Activated effector memory CD4-positive, alpha-beta T cell treated with anti-CD3 and anti-CD28 coated beads, Interleukin-2, amount 50 U/mL, for 16 hours (primary cell): ENCODE measurements around the gene UBE2R2.
"Not testable (repeated sequence)": the region's sequence is repeated elsewhere in the genome, so short reads cannot be mapped to it uniquely, and the experiment has no call there.

ENCODE experiments used
- DNase-seq: peaks from one replicate; pipeline ENCODE4 v3.0.0-alpha.2; 2020

UBE2R2 gene

DNA sequence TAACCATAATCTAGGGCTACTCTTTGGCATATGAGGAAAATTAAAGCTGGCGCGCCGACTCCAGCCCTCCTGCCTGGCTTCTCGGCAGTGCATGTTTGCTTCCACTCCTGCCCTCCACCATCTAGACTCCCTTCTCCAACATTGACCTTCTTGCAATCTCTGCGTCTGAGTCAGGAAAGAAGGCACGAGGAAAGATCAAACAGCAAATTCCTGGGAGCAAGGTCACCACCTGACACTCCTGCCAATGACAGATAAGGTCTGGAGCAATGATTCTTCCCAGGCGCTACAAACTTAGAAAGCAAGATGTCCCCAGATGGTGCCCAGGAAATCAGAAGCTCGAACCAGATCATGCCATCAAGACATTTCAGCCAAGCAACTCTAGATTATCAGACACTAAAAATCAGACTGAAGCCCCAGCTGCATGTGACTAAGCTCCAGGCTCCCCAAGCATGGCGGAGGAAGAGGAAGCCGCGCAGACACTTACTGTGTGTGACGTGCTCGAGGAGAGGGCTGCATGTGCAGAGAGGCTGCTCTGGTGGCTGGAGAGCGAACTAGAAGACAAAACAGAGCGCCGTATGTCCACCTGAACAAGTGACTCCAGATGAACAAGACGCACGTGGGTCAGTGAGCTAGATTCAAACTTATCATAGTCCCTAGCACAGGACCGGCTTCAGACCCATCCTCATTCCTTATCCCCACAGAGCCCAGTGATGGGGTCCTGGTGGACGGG, 115.3 kb downstream of the UBE2R2 start:
- no peak for DNase-seq

DNA sequence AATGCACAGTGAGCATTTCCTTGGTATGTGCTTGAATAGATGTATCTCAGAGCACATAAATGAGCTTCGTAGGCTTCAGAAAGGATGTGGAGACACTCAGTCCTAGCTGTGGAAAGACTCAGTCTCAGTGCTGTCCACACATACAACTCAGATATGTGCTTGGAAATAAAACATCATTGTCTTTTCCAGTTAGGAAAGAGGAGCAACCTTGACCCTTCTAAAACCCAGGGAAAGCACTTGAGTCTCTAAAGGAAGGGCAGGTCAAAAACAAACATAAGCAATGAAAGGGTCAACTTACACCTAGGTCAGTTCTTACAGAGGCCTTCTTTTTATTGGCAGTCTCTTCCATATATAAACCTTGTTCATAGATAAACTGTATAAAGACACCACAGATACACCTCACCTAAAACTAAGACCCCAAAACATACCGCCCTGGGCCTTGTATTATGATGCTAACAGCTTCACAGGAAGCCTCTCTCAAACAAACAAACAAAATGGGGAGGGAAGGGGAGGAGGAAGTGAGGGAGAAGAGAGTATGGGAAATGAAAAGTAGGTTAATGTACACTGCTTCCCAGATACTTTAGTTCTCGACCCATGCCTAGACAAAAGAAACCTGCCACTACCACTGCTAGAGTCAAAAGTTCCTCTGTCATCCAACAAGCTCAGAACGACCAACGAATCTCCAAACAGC, 117.4 kb downstream of the UBE2R2 start:
- no peak for DNase-seq

DNA sequence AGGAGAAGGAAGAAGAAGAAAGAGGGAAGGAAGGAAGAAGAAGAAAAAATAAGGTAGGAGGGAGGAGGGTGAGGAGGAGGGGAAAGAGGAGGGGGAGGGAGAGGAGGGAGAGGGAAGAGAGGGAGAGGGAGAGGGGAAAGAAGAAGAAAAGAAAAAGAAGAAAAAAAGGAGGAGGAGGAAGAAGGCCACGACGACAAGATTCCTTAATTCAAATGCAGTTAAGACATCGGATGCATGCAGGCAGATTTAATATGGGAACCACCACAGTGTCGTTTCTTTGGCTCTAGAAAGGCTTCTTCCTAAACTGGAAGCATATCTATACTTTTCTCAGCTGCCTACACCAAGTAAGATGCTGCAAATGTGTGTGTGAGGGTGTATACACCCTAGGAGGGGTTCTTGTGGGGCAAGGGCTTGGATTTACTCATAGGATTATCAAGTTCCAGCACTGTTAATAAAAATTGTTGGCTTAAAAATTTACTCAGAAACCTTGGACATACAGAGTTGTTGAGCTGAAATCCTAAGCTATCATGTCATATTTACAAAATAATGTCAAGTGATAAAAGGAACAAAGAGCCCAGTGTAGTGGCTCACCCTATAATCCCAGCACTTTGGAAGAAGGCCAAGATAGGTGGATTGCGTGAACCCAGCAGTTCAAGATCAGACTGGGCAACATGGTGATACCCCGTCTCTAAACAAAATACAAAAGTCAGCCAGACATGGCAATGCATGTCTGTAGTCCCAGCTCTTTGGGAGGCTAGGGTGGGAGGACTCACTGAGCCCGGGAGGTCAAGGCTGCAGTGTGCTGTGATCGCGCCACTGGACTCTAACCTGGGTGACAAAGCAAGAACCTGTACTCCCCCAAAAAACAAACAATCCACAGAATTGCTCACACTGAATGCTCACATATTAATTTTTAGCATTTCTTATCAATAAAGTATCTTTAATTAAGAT, 123.2 kb downstream of the UBE2R2 start:
- no peak for DNase-seq

DNA sequence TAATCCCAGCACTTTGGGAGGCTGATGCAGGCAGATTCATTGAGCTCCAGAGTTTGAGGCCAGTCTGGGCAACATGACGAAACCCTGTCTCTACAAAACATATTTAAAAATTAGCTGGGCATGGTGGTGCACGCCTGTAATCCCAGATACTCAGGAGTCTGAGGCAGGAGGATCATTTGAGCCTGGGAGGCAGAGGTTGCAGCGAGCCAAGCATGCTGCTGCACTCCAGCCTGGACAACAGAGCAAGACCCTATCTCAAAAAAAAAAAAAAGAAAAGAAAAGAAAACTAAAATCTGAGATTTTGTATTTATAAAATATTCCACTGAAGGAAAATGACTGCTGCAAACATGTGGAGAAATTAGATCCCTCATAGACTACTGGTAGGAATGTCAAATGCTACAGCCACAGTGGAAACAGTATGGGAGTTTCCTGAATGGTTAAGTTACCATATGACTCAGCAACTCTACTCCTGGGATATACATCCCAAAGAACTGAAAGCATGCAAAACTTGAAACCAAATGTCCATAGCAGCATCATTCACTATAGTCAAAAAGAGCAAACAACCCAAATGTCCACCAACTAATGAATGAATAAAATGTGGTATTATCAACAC, 125.6 kb downstream of the UBE2R2 start:
- DNase-seq: no peak

DNA sequence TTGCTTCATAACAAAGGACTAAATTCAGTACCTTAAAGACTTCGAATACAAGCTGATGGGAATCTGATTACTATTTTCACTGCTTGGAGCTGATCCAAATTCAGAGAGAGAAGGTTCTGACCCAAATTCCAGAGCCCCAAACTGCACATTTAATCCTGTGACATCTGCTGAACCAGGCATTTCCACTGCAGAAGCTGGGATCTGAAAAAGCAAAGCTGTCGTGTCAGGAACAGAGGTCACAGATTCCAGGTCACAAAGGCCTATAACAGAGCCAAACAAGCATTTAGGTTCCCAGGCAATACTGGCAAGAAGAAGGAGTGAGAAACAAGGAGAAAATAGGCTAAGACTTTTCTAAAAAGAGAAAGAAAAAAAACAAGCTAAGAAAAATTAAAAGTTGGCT, 126.4 kb downstream of the UBE2R2 start:
- DNase-seq: no peak

DNA sequence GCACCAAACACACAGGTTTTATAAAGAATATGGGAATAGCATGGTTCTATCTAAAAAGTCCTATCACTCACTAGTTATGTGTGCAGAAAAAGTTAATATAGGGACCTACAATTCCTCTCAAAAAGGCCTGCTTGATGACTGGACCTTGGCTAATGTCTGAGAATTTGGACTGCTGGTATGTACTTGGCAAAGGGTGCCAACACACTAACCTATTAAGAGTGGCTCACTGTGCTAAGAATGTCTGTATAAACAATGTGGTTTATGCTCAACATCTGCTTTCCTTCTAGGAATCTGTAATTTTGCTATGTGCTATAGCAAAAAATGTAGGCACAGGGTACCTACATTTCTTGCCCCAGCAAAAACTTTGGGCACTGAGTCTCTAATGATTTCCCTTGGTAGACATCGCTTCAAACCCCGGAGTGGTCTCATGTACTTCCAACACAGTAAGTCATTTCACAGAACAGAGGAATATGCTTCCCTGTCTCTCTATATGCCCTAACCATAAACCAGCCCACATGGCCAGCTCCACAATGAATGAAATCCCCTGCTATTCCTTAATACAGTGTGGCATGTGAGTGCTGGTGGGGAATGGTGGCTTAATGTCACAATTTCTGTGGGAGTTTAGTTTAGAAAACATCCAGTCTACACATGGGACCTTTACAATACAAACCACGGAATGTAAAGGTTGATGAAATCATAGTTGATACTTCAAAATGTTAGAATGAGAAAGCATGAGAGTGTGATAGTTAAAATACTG, 130.0 kb downstream of the UBE2R2 start:
- no peak for DNase-seq

DNA sequence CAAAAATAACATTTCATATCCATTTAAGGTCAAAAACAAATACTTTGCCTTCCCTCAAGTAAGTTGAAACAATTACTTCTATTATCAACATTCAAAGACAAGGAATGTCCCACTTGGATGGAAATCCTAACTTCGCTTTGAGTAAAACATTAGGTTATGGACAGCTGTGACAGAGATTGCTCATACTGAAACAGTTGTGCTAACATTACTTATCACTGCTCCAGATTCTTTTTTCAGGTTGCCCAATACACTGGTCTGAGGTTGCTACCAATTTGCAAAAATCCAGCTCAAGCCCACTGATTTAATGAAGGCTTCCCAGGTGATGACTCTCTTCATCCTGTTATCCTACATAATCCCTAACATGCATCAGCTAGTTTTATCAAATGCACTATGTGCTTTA, 133.4 kb downstream of the UBE2R2 start:
- DNase-seq: no peak

DNA sequence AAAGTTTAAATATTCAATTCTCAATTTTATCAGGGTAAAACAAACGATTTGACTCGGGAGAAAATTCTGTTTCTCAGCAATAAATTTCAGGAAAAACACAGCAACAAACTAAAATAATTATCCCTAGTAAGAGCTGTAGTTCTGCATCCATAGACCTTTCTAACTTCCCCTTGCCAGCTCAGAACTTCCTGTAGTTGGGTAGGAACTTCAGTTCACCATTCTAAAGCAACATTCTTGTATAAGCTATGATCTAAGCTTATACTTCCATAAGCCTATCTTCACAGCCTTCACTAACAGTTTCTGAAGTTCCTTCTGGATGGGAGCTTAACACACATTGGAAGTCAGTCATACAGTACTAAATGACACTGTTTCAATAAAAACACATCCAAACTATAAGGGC, 135.1 kb downstream of the UBE2R2 start:
- no peak for DNase-seq

DNA sequence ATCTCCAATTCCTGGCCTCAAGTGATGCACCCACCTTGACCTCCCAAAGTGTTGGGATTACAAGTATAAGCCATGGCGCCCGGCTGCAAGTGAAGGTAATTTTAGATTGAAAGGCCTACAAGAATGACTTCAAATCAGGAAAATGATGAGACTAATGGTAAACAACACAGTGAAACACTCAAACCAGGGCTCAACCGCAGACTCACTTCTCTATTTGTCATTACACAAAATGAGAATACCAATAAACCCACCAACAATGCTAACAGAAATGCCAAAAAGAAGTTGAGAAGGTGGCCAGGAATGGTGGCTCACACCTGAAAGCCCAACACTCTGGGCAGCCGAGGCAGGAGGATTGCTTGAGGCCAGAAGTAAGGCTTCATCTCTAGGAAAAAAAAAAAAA, 139.6 kb downstream of the UBE2R2 start:
- DNase-seq: no peak

DNA sequence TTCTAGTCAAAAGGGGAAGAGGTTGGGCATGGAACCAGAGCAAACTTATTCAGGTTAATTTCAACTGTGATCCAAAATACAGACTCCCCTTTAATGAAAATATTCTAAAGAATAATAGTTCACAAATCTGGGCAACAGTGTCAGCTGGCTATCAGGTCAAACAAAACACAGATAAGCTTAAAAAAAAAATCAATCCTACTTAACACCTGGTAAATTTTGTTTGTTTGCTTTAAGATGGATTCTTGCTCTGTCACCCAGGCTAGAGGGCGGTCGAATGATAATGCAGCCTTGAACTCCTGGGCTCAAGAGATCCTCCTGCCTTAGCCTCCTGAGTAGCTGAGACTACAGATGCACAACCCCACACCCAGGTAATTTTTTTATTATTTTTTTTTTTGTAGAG, 142.8 kb downstream of the UBE2R2 start:
- no peak for DNase-seq

DNA sequence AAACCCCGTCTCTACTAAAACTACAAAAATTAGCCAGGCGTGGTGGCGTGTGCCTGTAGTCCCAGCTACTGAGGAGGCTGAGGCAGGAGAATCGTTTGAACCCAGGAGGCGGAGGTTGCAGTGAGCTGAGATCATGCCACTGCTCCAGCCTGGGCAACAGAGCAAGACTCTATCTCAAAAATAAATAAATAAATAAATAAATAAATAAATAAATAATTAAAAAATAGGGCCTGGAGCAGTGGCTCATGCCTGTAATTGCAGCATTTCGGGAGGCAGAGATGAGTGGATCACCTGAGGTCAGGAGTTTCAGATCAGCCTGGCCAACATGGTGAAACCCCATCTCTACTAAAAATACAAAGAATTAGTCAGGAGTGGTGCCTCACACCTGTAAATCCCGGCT, 145.5 kb downstream of the UBE2R2 start:
- DNase-seq: not testable (repeated sequence)

DNA sequence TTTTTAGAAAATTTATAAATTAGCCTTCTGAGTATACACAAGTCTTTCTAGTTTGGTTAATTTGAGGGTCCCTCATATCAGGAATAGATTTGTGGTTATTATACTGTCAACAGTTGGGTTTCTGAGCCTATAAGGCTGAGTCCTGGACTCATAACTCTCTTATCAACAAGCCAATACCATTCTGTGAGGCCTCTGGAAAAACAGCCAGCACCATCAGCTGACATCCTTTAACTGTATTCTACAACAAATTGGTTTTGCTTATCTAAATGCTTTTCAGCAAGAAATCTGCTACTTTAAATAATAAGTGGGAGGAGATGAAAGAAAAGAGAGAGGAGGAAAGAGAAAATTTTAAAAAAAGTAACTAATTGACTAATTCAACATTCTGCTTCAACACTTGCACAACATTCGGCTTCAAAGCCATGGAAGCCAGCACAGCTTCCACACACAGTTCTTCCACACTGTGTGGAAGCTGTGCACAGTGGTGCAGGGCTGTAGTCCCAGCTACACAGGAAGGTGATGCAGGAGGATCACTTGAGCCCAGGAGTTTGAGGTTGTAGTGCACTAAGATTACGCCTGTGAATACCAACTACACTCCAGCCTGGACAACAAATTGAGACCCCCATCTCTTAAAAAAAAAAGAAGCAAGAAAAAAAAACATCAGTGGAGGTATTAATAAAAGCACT, 147.3 kb downstream of the UBE2R2 start:
- DNase-seq: no peak
